ENCODE data around the gene DCAF15.

DCAF15 gene

DNA sequence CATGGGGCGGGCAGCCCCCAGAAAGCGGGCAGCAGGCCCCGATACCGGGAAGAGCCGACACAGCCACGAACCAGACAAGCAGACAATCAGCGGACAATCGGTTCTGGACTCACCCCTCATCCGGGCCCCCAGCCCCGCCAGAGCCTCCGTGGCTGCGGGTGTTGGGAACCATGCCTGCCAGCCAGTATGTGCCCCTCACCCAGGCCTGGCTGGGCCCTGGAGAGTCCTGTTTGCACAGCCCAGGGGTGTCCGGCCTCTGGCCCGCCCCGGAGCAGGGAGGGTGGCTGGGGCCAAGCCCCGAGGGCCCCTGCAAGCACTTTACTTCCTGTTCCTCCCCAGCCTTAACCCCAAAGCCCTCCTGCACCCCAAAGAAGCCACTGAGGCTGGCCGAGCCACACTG is 21.9 kb upstream of the DCAF15 start:
- DNase-seq (ENCODE audit: insufficient read length, low spot score) (no peak), FAIRE-seq (no peak)

DNA sequence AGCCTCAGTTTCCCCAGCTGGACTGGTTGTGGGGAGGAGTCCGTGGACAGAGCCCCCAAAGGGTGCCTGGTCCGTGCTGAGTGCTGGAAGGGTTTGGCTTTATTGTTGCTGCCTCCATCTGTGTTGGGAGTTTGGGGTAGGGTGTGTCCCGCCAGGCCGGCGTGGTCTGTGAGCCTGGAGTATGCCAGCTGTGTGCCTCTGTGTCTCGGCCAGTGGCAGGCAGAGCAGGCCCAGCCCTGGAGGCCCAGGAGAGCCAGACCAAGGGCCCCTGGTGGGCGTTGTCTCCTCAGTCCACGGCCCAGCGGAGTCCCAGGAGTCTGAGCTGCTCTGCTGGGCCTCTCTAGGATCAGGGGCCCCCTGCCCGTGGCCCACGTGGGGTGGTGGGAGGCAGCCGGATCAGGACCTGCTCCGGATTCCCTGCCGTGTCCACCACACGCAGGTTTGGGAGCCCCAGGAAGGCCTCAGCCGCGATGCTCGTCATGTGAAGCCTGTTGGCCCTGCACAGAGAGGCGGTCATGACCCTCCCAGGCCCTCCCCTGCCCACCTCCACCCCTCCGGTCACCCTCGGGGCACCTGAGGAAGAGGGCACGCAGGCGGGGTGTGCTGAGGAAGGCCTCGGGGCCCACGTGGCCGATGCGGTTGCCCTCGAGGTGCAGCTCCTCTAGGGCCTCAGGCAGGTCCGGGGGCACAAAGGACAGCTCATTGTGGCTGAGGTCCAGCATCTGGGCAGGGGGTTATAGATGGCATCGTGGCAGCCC is 20.7 kb upstream of the DCAF15 start:
- FAIRE-seq (no peak), DNase-seq (ENCODE audit: insufficient read length, low spot score) (no peak)

DNA sequence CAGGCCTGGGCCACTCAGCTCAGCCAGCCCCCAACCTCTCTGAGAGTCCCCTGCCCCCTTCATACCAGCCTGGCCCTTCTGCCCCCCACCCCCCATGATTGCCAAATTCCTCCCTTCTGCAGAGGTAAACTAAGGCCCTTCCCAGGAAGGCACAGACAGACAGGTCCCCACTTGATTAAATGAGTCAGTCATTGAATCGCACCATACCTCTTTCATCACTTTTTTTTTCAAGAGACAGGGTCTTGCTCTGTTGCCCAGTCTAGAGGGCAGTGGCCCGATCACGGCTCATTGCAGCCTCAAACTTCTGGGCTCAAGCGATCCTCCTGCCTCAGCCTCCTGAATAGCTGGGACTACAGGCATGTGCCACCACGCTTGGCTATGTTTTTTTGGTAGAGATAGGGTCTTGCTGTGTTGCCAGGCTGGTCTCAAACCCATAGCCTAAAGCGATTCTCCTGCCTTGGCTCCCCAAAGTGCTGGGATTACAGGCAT is 20.1 kb upstream of the DCAF15 start:
- no peak for FAIRE-seq
- no peak for DNase-seq (ENCODE audit: insufficient read length, low spot score)

DNA sequence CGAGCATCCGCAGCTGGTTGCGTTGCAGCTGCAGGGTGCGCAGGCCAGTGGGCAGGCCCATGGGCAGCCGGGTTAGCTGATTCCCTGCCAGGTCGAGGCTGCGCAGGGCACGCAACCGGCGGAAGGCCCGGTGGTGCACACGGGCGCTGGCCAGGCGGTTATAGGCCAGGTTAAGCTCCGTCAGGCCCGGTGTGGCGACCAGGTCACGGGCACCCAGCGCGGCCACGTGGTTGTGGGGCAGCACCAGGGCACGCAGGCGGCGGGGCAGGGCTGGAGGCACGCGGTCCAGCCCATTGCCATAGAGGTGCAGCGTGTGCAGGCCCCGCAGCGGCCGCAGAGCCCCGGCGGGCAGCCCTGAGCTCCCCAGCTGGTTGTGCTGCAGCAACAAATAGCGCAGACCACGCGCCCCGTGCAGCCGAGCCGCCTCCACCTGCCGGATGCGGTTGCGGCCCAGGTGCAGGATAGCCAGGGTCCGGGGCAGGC is 19.4 kb upstream of the DCAF15 start:
- no peak for DNase-seq (ENCODE audit: insufficient read length, low spot score)
- no peak for FAIRE-seq

DNA sequence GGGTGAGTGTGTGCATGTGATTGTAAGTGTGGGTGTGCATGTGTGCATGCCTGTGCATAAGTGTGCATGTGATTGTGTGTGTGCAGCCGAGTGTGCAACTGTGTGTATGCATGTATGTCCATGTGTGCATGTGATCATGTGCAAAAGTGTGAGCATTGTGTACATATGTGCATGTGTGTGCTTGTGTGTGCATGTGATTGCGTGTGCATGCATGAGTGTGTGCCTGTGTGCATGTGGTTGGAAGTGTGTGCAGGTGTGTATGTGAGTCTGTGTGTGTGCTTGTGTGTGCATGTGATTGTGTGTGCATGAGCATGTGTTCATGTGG is 17.6 kb upstream of the DCAF15 start:
- DNase-seq (ENCODE audit: insufficient read length, low spot score) (no peak), FAIRE-seq (no peak)

DNA sequence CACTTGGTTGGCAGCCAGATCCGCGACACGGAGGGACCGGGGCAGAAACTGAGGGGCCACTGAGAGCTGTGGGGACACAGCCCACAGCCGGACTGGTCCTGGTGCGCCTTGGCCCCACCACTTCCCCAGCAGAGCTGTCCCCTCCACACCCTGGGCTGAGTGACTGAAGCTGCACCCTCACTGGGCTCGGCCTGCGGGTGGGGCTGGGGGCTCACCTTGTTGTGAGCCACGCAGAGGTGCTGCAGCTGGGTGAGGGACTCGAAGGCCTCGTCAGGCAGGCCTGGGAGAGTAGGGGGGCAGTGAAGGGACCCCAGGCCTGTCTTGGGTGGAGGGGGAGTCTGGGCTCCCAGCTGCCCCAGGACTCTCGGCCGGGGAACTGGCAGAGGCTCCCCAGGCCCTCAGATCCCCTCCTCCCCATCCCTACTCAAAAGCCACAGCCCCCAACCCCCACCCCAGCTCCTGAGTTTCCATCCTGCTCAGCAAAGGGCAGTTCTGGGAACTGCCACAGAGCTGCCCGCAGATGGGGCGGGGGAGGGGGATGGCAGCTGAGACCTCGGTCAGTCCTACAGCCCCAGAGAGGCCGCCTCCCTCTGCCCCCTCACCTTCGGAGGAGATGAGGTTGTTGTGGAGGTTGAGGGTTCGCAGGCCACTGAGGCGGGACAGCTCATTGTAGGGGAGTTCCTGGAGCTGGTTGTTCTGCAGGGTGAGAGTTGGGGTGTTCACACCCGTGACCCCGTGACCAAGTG is 16.4 kb upstream of the DCAF15 start:
- no peak for FAIRE-seq

DNA sequence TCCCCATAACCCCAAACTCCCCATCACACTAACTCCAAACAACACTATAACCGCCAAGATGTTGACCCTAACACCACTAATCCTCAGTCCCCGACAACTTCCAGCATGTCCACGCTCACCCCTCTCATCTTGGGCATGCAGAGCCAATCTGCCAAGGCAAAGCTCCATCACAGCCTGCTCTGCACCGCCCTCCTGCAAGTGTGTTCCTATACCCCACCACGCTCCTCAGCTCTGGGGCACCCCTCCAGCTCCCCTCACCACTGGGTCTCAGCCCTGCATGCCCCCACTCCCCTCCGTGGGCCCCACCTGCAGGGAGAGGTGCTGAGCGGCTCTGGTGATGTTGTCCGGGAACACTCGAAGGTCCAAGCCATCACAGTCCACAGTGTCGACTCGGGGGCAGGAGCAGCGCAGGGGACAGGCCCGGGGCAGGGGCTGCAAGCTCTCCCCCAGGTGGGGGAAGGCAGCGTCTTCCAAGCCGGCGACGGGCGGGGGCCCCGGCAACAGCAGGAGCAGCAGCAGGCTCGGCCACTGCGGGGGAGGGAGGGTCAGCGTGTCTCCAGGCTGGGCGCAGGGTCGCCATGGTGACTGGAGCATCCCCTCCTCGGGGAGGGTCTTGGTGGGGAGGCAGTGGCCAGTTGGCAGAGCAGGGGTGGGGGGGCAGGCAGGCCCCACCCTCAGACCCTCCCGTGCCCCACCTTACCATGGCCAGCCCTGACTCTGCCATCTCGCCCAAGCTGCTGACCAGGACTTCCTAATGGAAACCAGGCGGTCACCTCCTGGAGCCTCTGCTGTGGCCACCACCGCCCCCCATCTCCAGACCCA is 14.6 kb upstream of the DCAF15 start:
- FAIRE-seq (no peak), DNase-seq (ENCODE audit: insufficient read length, low spot score) (no peak)

More for the DNA sequence above, 16.4 kb upstream of the DCAF15 start:
- DNase-seq (ENCODE audit: insufficient read length, low spot score) = no peak

DNA sequence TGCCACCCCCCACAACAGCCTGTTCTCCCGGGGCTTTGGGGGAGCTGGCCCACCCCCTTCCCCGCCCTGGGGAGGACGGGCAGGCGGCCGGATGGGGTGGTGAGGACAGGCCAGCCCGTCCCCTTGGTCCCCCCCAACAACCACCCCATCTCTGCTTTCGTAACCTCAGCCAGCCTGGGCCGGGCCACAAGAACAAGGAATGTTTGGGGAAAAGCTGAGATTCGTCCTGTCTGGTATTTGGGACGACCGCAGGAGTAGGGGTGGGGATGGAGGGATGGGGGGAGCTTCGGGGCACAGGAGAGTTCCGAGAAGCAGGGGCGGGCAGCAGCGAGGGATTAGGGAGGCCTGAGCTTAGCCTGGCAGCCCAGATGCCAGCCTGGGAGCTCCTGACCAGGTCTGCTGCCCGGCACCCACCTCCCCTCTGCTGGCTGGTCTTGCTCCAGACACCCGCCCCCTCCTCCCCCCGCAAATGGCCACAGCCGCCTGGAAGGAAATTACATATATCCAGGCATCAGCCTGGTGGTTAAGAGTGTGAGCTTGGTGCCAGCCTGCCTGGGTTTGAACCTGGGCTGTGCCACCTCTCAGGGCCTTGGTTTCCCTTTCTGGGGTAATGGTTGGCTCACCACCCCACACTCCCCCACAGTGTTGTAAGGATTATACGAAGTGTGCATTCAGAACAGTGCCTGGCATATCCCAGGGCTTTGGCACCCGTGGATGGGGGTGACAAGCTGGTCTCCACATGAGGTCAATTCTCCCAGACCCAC is 13.8 kb upstream of the DCAF15 start, which contains the start of gene PODNL1:
Gene PODNL1 (minus strand): TSS at position 117 of the 764 bp plus-strand sequence. CDS start 236 bp downstream, outside the sequence.
- DNase-seq (ENCODE audit: insufficient read length, low spot score) = no peak

DNA sequence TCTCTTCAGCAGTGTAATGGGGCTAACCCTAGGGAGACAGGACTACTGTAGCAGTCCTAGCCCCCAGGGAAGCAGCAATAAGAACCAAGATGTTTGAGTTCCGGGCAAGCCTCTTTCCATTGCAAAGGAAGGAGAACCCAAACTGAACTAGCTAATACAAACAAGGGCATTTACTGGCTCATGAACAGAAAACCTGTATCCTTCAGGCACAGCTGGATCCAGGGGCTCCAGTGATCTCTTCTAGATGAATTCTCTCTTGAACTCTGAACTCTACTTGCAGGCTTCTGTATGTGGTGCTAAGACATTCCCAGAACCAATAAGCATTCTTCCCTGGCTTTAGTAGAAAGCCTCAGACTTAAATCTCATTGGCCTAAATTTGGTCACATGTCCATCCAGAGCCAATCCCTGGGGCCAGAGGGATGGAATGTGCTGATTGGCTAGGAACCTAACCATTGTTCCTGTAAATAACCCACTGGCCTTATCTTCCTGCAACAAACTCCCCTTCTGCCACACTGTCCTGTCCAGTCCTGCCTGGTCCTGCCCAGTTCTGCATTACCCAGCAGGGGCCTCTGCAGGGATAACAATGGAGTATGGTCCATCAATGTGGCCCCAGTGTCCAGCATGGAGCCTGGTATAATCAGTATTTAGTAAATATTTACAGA is 10.2 kb upstream of the DCAF15 start:
- no peak for DNase-seq (ENCODE audit: insufficient read length, low spot score)
- no peak for FAIRE-seq

More for the DNA sequence above, 13.8 kb upstream of the DCAF15 start, which contains the start of gene PODNL1:
- no peak for FAIRE-seq

DNA sequence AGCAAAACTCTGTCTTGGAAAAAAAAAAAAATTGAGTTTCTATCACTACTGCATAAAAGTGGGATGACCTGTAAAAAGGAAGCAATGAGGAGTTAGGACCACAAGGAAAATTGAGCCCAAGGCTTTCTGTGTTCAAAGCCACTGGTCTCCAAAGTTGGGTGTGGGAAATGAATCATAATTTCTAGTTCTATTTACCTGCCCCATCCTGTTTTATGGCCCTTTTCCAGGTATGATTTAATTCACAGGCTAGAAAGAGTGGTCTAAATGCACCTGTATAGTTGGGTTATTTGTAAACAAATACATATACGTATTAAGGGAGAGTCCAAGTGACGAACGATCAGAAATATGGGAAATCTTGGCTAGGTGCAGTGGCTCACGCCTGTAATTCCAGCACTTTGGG is 5.9 kb upstream of the DCAF15 start:
- no peak for FAIRE-seq
- DNase-seq (ENCODE audit: insufficient read length, low spot score) = no peak

DNA sequence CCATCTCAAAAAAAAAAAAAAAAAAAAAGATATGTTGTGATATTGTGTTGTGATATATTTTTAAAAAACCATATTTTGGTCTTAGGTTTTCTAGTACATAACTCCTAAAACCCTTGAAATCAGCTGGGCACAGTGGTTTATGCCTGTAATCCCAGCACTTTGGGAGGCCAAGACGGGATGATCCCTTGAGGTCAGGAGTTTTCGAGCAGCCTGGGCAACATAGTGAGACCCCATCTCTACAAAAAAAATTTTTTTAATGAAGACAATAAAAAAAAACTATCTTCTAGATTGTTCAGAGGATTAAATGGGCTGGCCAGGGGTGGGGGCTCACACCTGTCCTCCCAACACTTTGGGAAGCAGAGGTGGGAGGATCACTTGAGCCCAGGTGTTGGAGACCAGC is 1.3 kb upstream of the DCAF15 start:
- FAIRE-seq (no peak), DNase-seq (ENCODE audit: insufficient read length, low spot score) (no peak)

DNA sequence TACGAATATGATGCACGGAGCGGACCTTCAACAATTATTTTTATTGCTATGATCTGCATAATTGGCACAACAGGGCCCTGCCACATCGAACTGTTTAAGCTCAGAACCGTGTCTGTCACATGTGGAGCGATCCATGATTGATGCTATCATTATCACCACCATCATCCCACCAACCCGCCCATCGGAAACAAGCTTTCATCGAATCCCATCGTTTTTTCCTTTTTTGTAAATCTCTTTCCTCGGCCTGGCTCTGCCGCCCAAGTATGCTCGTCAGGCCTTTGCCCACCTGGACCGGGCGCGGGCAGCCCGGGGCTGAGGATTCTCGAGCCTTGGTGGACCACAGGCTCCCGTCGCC is 533 bp upstream of the DCAF15 start:
- no peak for FAIRE-seq
- DNase-seq (ENCODE audit: insufficient read length, low spot score) = no peak

DNA sequence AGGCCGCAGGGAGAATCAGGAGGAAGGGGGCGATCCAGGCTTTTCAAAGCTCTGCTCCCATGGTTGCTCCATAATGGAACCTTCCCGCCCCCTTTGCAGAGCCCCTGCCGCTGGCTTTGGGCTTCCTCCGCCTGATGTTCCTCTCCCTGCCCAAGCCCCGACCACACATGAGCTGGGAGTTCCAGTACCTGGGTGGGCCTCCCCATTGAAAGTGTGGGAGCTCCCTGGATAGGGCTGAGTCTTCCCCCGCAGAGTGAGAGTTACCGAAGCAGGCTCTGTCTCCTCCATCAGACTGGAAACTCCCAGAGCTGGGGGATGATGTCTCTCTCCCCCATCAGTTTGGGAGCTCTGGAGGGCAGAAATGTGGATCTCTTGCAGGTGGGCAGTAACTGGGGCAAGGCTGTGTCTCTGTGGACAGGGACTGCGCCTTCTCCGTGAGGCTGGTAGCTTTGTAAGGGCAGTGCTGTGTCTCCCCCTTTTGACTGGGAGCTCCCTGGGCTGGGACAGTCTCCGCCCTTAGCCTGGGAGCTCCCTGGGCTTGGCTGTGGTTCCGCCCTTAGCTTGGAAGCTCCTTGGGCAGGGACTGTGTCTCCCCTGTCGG is 722 bp downstream of the DCAF15 start:
- DNase-seq (ENCODE audit: insufficient read length, low spot score) (no peak), FAIRE-seq (no peak)

DNA sequence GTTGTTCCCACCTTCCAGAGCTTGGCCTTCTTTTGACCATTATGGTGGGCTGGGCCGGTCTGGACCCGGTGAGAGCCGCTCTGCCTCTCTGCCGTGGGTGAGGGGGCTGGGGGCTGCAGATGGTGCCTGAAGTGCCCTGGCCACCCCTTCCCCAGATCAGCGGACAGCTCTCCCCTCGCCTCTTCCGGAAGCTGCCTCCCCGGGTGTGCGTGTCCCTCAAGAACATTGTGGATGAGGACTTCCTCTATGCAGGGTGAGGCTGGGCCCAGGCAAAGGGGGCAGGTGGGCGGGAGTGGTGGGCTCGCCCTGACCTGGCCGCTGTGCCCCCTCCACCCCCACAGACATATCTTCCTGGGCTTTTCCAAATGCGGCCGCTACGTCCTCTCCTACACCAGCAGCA is 1.9 kb downstream of the DCAF15 start:
- FAIRE-seq = no peak
- no peak for DNase-seq (ENCODE audit: insufficient read length, low spot score)

DNA sequence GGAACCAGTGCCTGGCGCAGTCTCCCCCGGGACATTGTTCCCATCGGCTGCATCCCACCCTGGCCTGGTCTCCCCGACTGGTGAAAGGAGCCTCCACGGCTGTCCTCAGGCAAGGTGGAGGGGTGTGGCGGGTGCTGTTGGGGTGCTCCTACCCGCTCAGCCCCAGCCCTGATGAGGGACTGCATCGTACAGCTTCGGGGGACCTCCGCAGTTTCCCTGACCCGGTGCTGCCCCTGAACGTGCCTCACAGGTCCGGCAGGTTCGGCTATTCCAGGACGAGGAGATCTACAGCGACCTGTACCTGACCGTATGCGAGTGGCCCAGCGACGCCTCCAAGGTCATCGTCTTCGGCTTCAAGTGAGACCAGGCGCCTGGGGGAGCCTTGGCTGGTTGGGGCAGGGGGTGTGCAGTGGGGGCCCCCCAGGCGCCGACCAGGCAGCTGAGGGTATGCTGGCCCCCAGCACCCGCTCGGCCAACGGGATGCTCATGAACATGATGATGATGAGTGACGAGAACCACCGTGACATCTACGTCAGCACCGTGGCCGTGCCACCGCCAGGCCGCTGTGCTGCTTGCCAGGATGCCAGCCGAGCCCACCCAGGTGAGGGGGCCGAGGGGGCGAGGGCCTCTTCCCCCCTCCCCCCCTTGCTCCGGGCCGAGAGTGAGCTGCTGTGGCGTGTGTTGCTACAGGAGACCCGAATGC is 3.5 kb downstream of the DCAF15 start:
- FAIRE-seq = no peak
- DNase-seq (ENCODE audit: insufficient read length, low spot score) = no peak

DNA sequence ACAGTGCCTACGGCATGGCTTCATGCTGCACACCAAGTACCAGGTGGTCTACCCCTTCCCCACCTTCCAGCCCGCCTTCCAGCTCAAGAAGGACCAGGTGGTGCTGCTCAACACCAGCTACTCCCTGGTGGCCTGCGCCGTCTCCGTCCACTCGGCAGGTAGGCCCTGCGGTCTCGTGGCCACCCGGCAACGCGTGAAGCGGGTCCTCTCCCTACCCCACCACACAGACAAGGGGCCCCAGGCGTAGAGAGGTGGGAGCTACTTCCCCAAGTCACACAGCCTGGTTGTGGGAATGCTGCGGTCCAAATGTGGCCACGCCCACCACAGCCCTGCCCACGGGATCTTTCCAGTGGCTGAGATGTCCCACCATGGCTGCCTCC is 4.0 kb downstream of the DCAF15 start:
- DNase-seq (ENCODE audit: insufficient read length, low spot score) (no peak), FAIRE-seq (no peak)

DNA sequence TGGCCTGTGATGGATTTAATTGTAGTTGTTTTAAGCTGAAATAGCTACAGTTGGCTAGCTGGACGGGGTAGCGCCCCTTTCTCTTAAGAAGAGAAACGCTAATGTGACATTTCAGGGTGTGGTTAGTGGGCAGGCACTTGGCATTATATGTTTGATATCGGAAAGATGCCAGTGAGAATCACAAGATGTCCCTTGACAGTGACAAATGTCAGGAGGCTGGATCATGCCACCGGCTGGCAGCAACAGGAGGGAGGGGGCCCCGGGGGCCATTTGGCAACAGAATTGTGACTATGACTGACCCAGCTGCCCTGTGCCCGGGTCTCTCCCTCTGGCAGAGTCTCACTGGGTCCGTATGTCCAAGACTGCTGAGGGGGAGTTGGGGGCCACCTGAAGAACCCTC is 4.7 kb downstream of the DCAF15 start:
- DNase-seq (ENCODE audit: insufficient read length, low spot score) = no peak
- no peak for FAIRE-seq

DNA sequence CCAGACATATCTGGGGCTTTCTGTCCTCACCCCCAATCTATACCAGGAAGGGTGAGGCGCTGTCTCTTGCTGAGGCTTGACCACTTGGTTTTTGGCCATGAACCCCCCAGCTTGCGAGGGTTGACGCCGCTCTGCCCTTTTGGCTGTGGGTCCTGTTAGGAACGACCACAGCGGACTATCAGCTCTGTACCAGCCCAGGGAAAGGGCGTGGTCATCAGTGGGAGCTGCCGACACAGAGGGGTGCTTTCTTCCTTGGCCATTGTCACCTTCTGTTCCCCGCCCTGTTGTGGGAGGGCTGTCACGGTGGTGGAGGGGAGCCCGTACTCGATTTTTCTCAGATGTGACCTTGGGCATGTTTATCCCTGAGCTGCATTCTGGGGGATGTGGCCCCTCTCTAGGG is 5.7 kb downstream of the DCAF15 start:
- no peak for DNase-seq (ENCODE audit: insufficient read length, low spot score)
- no peak for FAIRE-seq
